ENCODE data around the gene MAGEA9B. TPM values are rescaled to one million over a fixed set of nuclear protein-coding genes. Genes with fewer than 3 reads are reported as not detected.

The MAGEA9B gene
- total and polyA plus RNA-seq, 2 of the 4 experiments (the other 2 are of a cell fraction), result not detected

DNA sequence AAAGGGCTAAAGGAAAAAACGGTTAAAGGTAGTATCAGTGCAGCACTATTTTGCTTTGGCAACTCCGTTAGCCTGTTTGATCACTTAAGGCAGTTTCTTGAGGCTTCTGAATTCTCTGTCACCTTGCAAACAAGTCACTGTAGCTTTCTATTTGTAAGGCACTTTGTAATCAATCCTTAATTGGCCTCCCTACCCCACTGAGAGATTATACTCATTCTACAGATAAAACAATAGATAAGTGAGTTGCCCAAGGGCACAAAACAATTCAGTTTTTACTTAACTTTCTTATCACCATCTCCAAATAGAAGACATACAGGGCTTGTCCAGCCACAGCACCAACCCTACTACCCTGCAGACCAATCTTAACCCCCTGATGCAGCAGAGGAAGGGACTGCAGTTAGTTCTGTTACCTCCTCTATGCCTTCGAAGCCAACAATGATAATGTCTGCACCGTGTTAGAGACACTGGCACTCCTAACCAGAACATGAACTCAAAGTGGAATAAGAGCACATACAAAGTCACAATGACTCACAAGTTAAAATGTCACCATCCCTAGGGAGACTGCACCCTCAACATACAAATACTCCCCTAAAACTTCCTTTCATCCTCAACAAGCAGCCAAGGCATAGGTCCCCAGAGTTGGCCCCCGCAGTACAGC is 42.6 kb upstream of the MAGEA9B start:
- Histone ChIP-seq H3K56ac (ENCODE audit: extremely low read depth, insufficient read depth, low read length) (no peak overlapping the region), H4K5ac (ENCODE audit: low read depth, low read length) (no peak overlapping the region), H2BK20ac (ENCODE audit: low read depth, low read length) (no peak overlapping the region), H2AFZ (replicated peaks; ENCODE audit: low read length, poor library complexity) (no peak overlapping the region), H4K20me1 (ENCODE audit: insufficient read depth, low read length) (0 out of 2 replicates have a peak, but pooled peaks cover 17% of the 10 kb centered on the region), H3K9me3 (ENCODE audit: control insufficient read depth, insufficient read depth, low read length) (no peaks in the 10 kb centered on the region), H3K36me3 (ENCODE audit: control insufficient read depth, insufficient read depth, low read length) (no peaks in the 10 kb centered on the region), H2AK9ac (replicated peaks; ENCODE audit: low read depth, low read length, poor library complexity) (no peak overlapping the region), H3K4ac (ENCODE audit: low read depth, low read length) (no peak overlapping the region), H3K27me3 (ENCODE audit: control insufficient read depth, insufficient read depth, low read length) (peaks cover 3% of the 10 kb centered on the region), H3K4me2 (ENCODE audit: low read depth, low read length) (peak overlapping the region; percentile 95; the same call in 1 of the 2 replicates), H3K18ac (ENCODE audit: low read depth, low read length) (no peak overlapping the region), H3K27ac (ENCODE audit: insufficient read depth, low read length) (no peak overlapping the region), H3K9ac (ENCODE audit: low read depth, low read length) (0 out of 2 replicates have a peak overlapping the region, but pooled peaks have one; percentile 78), H3K14ac (replicated peaks; ENCODE audit: low read depth, low read length) (no peak overlapping the region), H3K4me3 (ENCODE audit: insufficient read depth, low read depth, low read length) (no peak overlapping the region), H2BK5ac (ENCODE audit: low read depth, low read length, poor library complexity, severe bottlenecking) (no peak overlapping the region), H2BK15ac (ENCODE audit: low read depth, low read length) (no peak overlapping the region), H3K79me1 (ENCODE audit: low read depth in 1 of 2, low read length in 2 of 2) (peaks cover 4 to 7% of the 10 kb centered on the region in 2 experiments; a peak in 3 of 4 replicates), H4K91ac (ENCODE audit: insufficient read depth, low read depth, low read length) (no peak overlapping the region), H4K8ac (ENCODE audit: low read depth in 2 of 2, low read length in 2 of 2) (no peak overlapping the region), H3K23ac (ENCODE audit: low read depth, low read length) (no peak overlapping the region), H3K9me1 (ENCODE audit: insufficient read depth, low read length) (no peaks in the 10 kb centered on the region), H2AK5ac (ENCODE audit: low read depth, low read length) (no peak overlapping the region), H2BK120ac (ENCODE audit: low read depth, low read length) (no peak overlapping the region), H3K4me1 (ENCODE audit: control insufficient read depth, insufficient read depth, low read length) (no peaks in the 10 kb centered on the region)
- 63% methylated on average over 1 of the region's 5 CpGs; no CpG with 5 or more reads in 1 of the 2 experiments for WGBS, 2 experiments (ENCODE audit: extremely low coverage in 2 of 2, insufficient read length in 1 of 2)
- ChIA-PET POLR2A (ENCODE audit: unreplicated experiment) (no interaction called here), CTCF (no interaction called here)
- intact Hi-C loops (cut with micrococcal nuclease), result no loop called here
- in situ Hi-C loops (cut with MboI; ENCODE audit: low sequenced_read_pairs), result no loop called here
- dilution Hi-C loops (cut with HindIII; ENCODE audit: low sequenced_read_pairs, unreplicated experiment), result no loop called here
- ATAC-seq (ENCODE audit: low read depth) (no peak), DNase-seq (no peak)
- TF ChIP-seq BHLHE40 (IDR thresholded peaks at IDR 0.05; ENCODE audit: low read depth, low read length), result no peak
- TF ChIP-seq, protein P1, sequence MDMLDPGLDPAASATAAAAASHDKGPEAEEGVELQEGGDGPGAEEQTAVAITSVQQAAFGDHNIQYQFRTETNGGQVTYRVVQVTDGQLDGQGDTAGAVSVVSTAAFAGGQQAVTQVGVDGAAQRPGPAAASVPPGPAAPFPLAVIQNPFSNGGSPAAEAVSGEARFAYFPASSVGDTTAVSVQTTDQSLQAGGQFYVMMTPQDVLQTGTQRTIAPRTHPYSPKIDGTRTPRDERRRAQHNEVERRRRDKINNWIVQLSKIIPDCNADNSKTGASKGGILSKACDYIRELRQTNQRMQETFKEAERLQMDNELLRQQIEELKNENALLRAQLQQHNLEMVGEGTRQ (IDR thresholded peaks at IDR 0.05; ENCODE audit: low read depth, low read length), result no peak
- no peak for TF ChIP-seq RFX5 (IDR thresholded peaks at IDR 0.05; ENCODE audit: low read depth, low read length)
- no TSS peak for BruUV-seq (replicated peaks)
